Tibial nerve (tissue), 4 donors: ENCODE data around the gene RIC1.

ENCODE experiments used
- EP300 ChIP-seq, 2 donors: sonication (generic); formaldehyde crosslinking; IDR thresholded peaks; one replicate each; pipeline ENCODE4 v1.6.1; 2017; ENCODE audit warnings: antibody characterized with exemption in 2 of 2, mild to moderate bottlenecking in 1 of 2
- POLR2A ChIP-seq, 2 donors: fragments of 450-650 bp; IDR thresholded peaks; one replicate each; pipeline ENCODE4 v1.6.1; 2017; ENCODE audit warnings: antibody characterized with exemption in 2 of 2, mild to moderate bottlenecking in 2 of 2, moderate library complexity in 2 of 2
- TF ChIP-seq, protein P1 (sequence below), 5 experiments: fragments of 200-600 bp in 3 of 5; fragments of 450-650 bp in 2 of 5; sonication (generic) in 3 of 5; IDR thresholded peaks; one replicate each; pipeline ENCODE4 v1.5.1; 2016 to 2019; ENCODE audit warnings: antibody characterized with exemption in 5 of 5, mild to moderate bottlenecking in 3 of 5, moderate library complexity in 2 of 5

DNA sequence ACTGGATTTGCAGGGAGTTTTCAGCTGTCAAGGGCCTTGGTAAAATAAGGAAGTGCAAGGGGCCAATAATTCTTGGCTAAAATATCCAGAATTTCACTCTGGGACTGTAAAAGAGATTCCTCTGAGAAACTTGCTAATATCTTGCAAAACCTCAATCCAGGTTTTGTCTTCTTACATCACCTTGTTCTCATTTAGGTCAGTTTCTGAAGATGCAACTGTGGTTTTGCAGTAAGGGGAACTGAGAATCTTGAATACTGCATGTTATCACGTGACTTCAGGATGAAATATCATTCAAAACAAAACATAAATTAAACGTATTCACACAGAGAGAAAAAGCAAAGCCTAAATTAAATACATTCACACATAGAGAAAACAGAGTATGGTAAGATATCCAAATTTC is 35.0 kb upstream of the RIC1 start:
- TF ChIP-seq, protein P1, sequence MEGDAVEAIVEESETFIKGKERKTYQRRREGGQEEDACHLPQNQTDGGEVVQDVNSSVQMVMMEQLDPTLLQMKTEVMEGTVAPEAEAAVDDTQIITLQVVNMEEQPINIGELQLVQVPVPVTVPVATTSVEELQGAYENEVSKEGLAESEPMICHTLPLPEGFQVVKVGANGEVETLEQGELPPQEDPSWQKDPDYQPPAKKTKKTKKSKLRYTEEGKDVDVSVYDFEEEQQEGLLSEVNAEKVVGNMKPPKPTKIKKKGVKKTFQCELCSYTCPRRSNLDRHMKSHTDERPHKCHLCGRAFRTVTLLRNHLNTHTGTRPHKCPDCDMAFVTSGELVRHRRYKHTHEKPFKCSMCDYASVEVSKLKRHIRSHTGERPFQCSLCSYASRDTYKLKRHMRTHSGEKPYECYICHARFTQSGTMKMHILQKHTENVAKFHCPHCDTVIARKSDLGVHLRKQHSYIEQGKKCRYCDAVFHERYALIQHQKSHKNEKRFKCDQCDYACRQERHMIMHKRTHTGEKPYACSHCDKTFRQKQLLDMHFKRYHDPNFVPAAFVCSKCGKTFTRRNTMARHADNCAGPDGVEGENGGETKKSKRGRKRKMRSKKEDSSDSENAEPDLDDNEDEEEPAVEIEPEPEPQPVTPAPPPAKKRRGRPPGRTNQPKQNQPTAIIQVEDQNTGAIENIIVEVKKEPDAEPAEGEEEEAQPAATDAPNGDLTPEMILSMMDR (IDR thresholded peaks at IDR 0.05): no peak
- TF ChIP-seq EP300 (IDR thresholded peaks at IDR 0.05) (no peak), POLR2A (IDR thresholded peaks at IDR 0.05) (no peak)
